Omental fat pad (tissue), 4 donors: ENCODE data around the gene CRYBA4. TPM values are rescaled to one million over a fixed set of nuclear protein-coding genes. Genes with fewer than 3 reads are reported as not detected.
"Not testable (repeated sequence)": the region's sequence is repeated elsewhere in the genome, so short reads cannot be mapped to it uniquely, and the experiment has no call there.

Source experiments
- ATAC-seq: fragments of 150-250 bp; one replicate; pipeline ENCODE4 v1.9.1; 2016; ENCODE audit warnings: mild to moderate bottlenecking, moderate library complexity; ENCODE audit not compliant: low FRiP score
- DNase-seq: peaks from one replicate; pipeline ENCODE4 v3.0.0-alpha.2; 2019; ENCODE audit warnings: low spot score
- total RNA-seq, 4 donors: library from RNA; depleted of rRNA; stranded (reverse); fragments of >200 nt; gene quantifications; one replicate each; pipeline ENCODE4 v1.1.0, GENCODE V29; 2016
- TF ChIP-seq, protein P1 (sequence below), 3 donors: fragments of 450-650 bp; IDR thresholded peaks; one replicate each; pipeline ENCODE4 v1.5.1; 2016 to 2017; ENCODE audit warnings: antibody characterized with exemption in 3 of 3, mild to moderate bottlenecking in 3 of 3, moderate library complexity in 2 of 3

Gene CRYBA4
- total RNA-seq, 4 donors from 2014 or later, result not detected

DNA sequence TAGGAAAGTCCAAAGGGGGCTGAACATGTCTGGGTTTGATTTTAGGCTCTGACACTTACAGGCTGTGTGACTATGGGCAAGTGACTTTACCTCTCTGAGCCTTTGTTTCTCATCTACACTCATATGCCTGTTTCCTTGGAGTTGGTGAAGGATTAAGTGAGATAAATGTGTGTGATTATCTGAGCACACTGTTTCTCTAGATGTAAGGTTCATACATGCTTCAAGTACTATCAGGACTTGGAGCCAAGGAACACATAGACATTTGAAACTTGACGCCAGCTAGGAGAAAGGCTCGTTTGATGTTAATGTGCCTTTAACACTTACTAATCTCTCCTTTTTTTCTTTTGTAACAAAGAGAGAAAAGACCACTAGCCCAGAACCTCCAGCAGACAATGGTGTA is 13.6 kb upstream of the CRYBA4 start:
- ATAC-seq, result no peak
- no peak for DNase-seq
- TF ChIP-seq, protein P1, sequence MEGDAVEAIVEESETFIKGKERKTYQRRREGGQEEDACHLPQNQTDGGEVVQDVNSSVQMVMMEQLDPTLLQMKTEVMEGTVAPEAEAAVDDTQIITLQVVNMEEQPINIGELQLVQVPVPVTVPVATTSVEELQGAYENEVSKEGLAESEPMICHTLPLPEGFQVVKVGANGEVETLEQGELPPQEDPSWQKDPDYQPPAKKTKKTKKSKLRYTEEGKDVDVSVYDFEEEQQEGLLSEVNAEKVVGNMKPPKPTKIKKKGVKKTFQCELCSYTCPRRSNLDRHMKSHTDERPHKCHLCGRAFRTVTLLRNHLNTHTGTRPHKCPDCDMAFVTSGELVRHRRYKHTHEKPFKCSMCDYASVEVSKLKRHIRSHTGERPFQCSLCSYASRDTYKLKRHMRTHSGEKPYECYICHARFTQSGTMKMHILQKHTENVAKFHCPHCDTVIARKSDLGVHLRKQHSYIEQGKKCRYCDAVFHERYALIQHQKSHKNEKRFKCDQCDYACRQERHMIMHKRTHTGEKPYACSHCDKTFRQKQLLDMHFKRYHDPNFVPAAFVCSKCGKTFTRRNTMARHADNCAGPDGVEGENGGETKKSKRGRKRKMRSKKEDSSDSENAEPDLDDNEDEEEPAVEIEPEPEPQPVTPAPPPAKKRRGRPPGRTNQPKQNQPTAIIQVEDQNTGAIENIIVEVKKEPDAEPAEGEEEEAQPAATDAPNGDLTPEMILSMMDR (IDR thresholded peaks at IDR 0.05), result no peak

DNA sequence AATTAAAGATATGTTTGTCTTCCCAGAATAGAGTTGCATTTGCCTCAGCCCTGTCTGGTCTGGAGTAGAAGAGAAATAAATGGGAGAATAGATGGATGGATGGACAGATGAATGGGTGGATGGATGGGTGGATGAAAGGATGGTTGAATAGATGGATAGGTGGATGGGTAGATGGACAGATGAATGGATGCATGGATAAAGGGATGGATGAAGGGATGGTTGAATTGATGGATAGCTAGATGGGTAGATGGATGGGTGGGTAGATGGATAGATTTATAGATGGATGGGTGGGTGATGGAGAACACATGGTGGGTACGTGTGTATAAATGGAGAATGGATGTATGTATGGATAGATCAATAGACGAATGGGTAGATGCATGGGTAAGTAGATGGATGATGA is 12.5 kb upstream of the CRYBA4 start:
- no peak for ATAC-seq
- no peak for DNase-seq
- TF ChIP-seq, protein P1 (IDR thresholded peaks at IDR 0.05), result no peak

DNA sequence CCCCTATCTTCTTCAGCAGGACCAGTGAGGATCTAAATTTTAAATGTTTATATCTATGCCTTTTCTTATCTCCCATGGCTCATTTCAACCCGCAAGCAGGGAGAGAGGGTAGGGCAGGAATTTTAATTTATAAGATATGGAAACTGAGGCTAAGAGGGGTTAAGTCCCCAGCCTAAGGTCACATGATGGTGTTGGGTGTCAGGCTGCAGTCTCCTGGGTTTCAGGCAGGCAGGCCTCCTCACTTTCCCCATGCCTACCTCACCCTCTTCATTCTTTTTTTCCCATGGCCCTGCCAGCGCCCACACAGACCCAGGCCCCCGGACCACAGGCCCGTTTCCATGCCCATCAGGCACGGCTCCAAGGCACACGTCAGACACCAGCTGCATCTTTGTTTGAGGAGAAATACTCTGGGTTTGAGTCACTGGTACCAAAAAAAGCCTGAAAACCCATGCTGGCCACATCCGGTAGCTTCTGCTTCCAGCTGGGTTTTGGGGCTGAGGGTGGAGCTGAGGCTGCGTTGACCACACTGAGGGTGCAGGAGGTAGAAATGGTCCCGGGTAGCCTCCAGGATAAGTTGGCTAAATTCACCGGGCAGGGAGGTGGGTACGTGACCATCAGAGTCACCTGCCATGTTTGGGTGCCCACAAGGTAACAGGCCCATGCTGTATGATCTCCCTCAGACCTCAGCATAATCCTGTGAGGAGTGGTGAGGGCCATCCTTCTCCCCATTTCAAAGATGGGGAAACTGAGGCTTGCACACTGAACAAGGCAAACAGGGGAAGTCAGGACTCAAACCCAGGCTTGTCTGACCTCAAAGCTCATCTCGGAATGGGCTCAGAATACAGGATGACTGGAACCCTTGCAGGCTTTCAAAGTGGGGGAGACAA is 11.4 kb upstream of the CRYBA4 start:
- DNase-seq, result no peak
- ATAC-seq, result peak; percentile 47

DNA sequence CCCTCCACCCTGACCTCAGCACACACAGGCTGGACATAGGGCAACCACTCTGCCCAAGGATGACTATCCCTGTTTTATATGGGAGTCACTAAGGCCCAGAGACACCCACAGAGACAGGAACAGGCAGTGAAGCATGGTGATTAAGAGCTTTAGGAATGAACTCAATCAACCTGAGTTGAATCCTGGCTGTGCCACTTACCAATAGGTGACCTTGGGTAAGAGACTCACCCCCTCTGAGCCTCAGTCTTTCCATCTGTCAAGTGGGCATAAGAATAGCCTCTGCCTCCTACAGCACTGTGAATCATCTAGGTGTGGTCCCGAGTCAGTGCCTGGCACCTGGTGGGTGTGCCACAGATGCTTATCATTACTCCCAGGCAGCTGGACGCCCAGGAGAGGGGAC is 10.8 kb upstream of the CRYBA4 start:
- TF ChIP-seq, protein P1 (IDR thresholded peaks at IDR 0.05), result no peak
- no peak for ATAC-seq
- no peak for DNase-seq

More for the DNA sequence above, 11.4 kb upstream of the CRYBA4 start:
- TF ChIP-seq, protein P1 (IDR thresholded peaks at IDR 0.05), result no peak

DNA sequence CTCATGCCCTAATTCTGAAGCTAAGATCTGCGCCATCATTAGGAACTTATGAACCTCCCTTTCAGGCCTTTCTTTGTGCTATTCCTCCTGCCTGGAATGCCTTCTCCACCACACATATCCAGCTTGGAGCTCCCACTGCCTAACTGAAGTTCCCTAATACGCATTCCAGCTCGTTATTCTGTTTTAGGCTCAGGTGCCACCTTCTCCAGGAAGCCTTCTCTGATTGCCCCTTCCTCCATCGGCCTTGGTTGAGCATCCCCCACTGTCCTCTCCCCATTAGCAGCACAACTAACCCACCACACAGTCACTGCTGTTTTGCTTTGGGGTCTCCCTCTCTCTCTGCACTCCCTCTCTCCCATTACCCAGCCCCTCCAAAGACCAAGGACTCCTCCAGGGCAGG is 9.1 kb upstream of the CRYBA4 start:
- DNase-seq, result no peak
- TF ChIP-seq, protein P1 (IDR thresholded peaks at IDR 0.05), result no peak

DNA sequence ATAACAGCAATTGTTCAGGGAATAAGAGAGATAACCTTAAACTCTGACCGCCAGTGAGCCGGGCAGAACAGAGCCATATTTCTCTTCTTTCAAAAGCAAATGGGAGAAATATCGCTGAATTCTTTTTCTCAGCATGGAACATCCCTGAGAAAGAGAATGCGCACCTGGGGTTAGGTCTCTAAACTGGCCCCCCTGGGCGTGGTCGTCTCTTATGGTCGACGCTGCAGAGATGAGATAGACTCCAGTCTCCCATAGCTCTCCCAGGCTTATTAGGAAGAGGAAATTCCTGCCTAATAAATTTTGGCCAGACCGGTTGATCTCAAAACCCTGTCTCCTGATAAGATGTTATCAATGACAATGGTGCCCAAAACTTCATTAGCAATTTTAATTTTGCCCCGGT is 8.0 kb upstream of the CRYBA4 start:
- ATAC-seq, DNase-seq: not testable (repeated sequence)

More for the DNA sequence above, 9.1 kb upstream of the CRYBA4 start:
- no peak for ATAC-seq

DNA sequence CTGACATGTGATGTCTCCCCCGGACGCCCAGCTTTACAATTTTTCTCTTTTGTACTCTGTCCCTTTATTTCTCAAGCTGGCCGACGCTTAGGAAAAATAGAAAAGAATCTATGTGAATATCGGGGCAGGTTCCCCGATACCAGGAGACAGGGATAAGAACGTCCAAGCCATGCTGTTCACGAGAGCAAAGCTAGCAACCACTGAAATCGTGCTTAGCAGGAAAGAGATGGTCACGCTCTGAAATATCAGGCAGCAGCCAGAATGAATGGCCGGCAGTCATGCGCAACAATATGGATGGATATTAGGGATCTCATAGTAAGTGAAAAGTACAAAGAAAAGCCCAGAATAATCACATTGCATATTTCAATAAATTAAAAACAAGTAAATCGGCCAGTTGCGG is 7.4 kb upstream of the CRYBA4 start:
- TF ChIP-seq, protein P1 (IDR thresholded peaks at IDR 0.05), result no peak
- no peak for DNase-seq
- no peak for ATAC-seq
